Coronary artery (tissue), 2 donors: ENCODE data around the gene OR4F6.
A peak's percentile ranks its signal among the peaks of the same experiment; 100 is the strongest.
"Not testable (repeated sequence)": the region's sequence is repeated elsewhere in the genome, so short reads cannot be mapped to it uniquely, and the experiment has no call there.

Experiments
- DNase-seq: peaks from one replicate; pipeline ENCODE4 v3.0.0-alpha.2; 2017; ENCODE audit warnings: low spot score
- H3K27ac ChIP-seq, 2 donors: fragments of 200-600 bp; sonication (generic); one replicate each; pipeline ENCODE4 v1.5.1; 2016 to 2019
- H3K4me3 ChIP-seq: fragments of 200-600 bp; sonication (generic); 2 replicates; pipeline ENCODE4 v1.5.1; 2016; ENCODE audit warnings: mild to moderate bottlenecking, moderate library complexity
- TF ChIP-seq, protein P1 (sequence below): fragments of 200-600 bp; sonication (generic); IDR thresholded peaks from one replicate; pipeline ENCODE4 v1.5.1; 2019; ENCODE audit warnings: antibody characterized with exemption

The OR4F6 gene, protein sequence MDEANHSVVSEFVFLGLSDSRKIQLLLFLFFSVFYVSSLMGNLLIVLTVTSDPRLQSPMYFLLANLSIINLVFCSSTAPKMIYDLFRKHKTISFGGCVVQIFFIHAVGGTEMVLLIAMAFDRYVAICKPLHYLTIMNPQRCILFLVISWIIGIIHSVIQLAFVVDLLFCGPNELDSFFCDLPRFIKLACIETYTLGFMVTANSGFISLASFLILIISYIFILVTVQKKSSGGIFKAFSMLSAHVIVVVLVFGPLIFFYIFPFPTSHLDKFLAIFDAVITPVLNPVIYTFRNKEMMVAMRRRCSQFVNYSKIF

DNA sequence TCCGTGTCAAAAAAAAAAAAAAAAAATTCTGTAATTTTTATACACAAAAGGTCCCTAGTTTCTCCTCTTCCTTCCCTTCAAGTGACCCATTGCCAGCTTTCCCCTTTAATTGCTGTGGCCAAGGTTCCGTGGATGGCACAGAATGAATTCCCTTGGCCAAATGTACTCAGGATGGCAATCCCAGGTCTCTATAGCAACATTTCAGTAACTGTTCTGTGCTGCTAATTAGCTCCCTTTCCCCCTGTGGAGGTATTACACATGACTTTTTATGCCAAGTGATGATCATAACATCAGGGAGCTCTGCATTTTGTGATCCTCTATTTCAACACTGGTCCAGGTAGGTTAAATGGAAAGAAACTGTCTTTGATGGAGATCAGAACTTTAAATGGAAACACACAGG, at the start of gene OR4F6:
Gene OR4F6, plus strand, starts transcription at position 301 of the 400 bp plus-strand sequence. CDS start 2,211 bp downstream, outside the sequence.
- no peak within 1 kb of the TSS for H3K27ac ChIP-seq
- H3K4me3 ChIP-seq = no peak within 1 kb of the TSS
- no peak for DNase-seq
- TF ChIP-seq, protein P1, sequence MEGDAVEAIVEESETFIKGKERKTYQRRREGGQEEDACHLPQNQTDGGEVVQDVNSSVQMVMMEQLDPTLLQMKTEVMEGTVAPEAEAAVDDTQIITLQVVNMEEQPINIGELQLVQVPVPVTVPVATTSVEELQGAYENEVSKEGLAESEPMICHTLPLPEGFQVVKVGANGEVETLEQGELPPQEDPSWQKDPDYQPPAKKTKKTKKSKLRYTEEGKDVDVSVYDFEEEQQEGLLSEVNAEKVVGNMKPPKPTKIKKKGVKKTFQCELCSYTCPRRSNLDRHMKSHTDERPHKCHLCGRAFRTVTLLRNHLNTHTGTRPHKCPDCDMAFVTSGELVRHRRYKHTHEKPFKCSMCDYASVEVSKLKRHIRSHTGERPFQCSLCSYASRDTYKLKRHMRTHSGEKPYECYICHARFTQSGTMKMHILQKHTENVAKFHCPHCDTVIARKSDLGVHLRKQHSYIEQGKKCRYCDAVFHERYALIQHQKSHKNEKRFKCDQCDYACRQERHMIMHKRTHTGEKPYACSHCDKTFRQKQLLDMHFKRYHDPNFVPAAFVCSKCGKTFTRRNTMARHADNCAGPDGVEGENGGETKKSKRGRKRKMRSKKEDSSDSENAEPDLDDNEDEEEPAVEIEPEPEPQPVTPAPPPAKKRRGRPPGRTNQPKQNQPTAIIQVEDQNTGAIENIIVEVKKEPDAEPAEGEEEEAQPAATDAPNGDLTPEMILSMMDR = no peak

DNA sequence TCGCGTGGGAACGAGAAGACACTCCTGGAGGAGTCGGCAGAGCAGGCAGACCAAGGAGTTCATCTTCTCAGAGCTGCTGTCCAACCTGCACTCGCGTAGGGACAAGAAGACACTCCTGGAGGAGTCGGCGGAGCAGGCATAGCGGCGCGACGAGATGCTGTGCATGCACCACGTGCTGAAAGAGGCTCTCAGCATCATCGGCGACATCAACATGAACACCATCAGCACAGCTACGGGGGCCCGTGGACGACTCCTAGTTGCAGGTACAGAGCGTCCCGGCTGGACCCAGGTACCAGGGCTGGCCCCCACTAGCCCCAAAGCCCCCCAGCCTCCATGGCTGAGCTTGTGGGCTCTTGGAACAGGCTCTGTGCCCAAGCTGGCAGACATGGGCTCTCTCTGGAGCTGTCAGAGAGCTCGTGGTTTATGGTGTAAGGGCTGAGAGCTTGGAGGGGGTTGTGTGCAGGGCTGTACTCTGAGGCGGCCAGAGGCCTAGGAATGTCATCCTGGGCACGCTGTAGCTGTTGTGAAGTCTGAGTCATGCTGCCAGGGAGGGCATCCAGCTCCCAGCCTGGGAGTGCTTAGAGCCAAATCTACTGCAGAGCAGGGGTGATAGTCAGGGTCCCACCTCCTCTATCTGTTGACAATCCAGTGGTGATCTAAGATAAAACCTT, 38.5 kb upstream of the OR4F6 start:
- DNase-seq, H3K27ac ChIP-seq, H3K4me3 ChIP-seq: not testable (repeated sequence)

DNA sequence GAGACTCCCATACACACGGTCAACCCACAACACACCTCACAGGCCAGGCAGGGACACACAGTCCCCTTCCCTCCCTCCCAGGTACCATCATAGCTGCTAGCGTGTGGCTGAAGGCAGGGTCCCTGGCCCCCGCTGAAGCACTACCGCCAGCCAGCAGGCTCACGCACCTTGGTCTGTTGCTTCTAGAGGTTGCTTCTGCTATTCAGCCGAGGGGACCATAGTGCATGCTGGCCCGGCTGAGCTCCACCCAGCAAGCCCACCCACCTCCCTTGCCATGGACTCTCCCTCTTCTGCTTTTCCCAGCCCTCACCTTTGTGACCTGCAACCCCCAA, 38.0 kb upstream of the OR4F6 start:
- DNase-seq, H3K27ac ChIP-seq, H3K4me3 ChIP-seq: not testable (repeated sequence)

DNA sequence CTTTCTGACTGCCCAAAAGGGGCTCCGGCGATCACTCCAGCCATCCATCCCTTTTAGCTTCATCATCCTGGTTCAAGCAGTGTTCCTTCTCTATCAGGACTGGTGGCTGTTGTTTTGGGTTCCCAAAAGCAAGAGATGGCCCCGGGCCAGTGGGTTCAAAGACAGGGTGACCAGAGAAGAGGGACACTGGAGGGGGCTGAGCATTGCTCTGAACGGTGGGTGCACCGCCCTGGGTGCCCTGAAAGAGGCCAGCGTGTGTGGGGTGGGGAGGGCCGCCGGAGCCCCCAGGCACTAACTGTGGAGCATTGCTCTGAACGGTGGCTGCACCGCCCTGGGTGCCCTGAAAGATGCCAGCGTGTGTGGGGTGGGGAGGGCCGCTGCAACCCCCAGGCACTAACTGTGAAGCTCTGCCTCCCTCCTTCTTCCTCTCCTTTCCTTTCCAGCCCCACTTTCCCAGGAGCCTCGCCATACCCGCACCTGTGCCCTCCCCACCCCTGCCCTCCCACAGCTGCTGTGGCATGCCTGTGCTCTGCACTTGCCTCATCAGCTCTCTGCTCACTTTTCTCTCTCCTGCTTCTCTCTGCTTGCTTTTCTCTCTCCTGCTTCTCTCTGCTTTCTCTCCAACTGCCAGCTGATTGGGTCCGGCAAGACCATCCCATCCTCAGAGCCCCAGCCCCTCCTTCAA, 37.4 kb upstream of the OR4F6 start:
- H3K27ac ChIP-seq = no peak overlapping the region
- peak; percentile 45 for DNase-seq
- H3K4me3 ChIP-seq = no peak overlapping the region
- TF ChIP-seq, protein P1 = no peak

DNA sequence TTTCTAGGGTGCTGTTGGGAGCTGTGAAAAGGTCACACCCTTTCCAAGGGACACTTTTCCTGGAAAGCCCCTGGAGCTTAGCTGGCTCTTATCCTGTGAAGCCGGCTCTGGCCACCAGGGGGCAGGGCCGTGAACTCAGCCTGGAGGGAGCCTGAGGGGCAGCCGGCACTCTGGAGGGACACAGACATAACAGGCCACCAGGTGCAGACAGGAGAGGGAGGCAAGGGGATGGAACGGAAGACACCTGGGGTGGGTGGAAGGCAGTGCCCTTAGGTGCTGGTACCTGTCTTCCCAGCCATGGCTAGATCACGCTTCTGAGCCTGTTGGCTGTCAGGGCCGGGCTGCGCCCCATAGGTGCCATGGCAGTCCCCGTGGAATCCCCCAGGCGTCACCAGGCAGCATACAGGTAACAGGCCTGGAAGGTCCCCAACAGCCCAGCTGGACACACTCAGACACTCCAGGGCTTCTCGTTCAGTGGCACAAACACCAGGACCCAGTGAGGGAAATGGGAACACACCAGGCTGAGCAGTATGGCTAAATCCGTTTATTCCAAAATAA, 36.1 kb upstream of the OR4F6 start:
- not testable (repeated sequence) for H3K27ac ChIP-seq, H3K4me3 ChIP-seq
- peak; percentile 46 for DNase-seq

DNA sequence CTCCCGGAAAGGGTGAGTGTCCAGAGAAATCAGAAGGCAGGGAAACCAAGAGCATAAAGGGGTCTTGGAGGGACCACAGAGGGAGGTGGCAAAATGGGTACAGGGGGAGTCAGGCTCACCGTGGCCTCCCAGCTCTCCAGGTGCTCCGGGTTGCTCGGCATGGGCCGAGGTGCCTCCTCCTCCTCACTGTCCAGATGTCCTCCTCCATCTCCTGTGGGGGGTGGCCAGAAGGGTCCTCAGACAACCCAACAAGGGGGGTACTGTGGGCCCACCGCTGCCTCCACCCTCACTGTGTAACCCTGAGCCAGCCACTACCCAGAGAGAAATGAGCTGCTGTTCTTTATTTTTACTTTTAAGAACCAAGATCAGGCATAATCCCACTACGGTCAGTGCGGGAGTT, 30.4 kb upstream of the OR4F6 start:
- TF ChIP-seq, protein P1 = no peak
- H3K4me3 ChIP-seq = no peak overlapping the region
- H3K27ac ChIP-seq = no peak overlapping the region
- DNase-seq = peak; percentile 41

DNA sequence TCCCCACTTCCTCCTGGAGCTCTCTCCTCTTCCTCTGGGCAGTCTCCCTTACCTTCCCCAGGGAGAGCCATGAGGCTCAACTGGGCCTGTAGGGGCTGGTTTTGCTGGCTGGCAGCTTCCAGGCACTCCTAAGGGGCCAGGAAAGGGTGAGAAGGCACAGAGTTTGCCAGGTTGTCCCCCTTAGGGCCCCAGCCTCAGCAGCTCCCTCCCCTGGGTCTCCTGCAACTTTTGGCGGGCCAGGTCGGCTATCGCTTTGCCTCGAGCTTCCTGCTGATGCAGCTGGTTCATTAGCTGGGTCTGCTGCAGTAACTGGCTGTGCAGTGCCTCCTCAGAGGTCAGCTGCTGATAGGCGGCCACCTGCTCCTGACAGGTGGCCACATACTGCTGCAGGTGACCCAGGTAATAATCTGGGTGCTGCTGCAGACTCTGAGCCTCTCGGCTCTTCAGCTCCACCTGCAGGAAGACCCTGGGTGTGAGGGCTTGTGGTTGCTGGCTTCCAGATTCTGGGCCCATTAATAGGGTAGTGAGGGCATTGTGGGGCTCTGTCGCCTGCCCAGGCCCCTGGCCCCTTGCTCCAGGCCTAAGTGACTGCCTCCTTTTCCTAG, 29.7 kb upstream of the OR4F6 start:
- no peak overlapping the region for H3K4me3 ChIP-seq
- peak; percentile 36 for DNase-seq
- TF ChIP-seq, protein P1 = no peak
- H3K27ac ChIP-seq = no peak overlapping the region

DNA sequence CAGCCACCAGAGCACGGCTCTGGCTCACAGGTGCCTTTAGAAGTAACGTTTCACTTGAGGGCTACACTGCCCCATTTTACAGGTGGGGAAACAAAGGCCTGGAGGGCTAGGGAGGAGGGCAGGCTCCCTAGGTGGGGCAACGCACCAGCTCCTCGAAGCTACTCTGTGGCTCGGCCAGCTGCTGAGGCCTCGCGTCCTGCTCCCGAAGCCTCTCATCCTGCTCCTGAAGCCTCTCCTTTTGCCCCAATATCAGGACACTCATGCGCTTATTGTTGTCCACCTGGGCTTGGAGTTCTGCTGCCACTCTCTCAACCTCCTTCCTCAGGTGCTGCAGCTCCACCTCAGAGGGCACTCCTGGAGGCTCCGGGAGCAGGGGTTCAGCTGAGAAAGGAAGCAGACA, 28.2 kb upstream of the OR4F6 start:
- no peak for DNase-seq
- TF ChIP-seq, protein P1 = no peak
- Histone ChIP-seq H3K27ac (no peak overlapping the region), H3K4me3 (no peak overlapping the region)

DNA sequence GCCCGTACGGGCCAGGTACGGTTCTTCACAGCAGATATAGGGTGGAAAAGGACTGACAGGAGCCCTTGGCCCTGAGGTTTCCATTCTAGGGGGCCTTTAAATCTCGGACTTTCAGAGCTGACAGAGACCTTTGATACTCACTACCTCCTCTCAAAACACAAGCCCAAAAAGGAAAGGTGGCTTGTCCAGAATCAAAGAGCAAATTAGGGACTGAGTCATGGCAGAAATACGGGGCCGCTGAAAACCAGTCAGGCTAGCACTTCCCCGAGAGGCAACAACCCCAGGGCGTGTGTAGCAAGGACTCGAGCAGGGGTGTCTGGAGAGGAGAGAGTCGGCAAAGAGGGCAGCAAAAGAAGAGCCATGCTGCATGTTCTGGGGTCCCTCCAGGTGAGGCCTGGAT, 24.7 kb upstream of the OR4F6 start:
- H3K4me3 ChIP-seq, H3K27ac ChIP-seq, DNase-seq: not testable (repeated sequence)

DNA sequence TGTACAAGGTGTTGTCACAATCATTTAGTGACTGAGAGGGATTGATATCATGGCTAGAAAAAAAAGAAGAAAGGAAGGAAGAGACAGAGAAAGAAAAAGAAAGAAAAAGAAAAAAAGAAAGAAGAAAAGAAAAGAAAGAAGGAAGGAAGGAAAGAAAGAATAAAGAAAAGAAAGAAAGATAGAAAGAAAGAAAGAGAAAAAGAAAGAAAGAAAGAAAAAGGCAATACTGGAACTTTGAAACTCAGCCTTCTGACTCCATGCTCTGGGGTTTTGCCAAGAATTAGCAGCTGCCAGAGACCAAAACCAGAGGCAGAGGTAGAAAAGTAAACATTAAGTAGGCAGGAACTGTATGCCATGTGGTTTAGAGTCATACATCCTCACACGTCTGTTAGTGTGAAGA, 23.1 kb upstream of the OR4F6 start:
- not testable (repeated sequence) for H3K4me3 ChIP-seq, DNase-seq

More for the DNA sequence above, 23.1 kb upstream of the OR4F6 start:
- H3K27ac ChIP-seq = not testable (repeated sequence)
